HG03432 (cell line): ENCODE data around the gene MND1.

Experiments used
- ATAC-seq: cut with Tn5 transposase; IDR thresholded peaks from one replicate; pipeline ENCODE4 v1.9.1; 2021; ENCODE audit warnings: mild to moderate bottlenecking, moderate library complexity; ENCODE audit not compliant: unreplicated experiment

Gene MND1

GRCh38 chr4:153346031-153346430 lies 1.5 kb downstream of the MND1 start:
- no peak for ATAC-seq

GRCh38 chr4:153346563-153346962 lies 2.1 kb downstream of the MND1 start:
- no peak for ATAC-seq

- ATAC-seq = no peak
Measured at GRCh38 chr4:153347117-153347516, 2.6 kb downstream of the MND1 start.

- ATAC-seq = no peak
Measured at GRCh38 chr4:153348006-153348405, 3.5 kb downstream of the MND1 start.

GRCh38 chr4:153349206-153349805 lies 4.8 kb downstream of the MND1 start:
- ATAC-seq = no peak

- no peak for ATAC-seq
Measured at GRCh38 chr4:153362184-153362583, 17.7 kb downstream of the MND1 start.

- ATAC-seq = no peak
Measured at GRCh38 chr4:153364061-153364460, 19.6 kb downstream of the MND1 start.

GRCh38 chr4:153365003-153365402 lies 20.5 kb downstream of the MND1 start:
- no peak for ATAC-seq

- ATAC-seq = no peak
Measured at GRCh38 chr4:153366486-153366885, 22.0 kb downstream of the MND1 start.

GRCh38 chr4:153367092-153367491 lies 22.6 kb downstream of the MND1 start:
- no peak for ATAC-seq

- ATAC-seq = no peak
Measured at GRCh38 chr4:153369021-153369420, 24.5 kb downstream of the MND1 start.

- ATAC-seq = no peak
Measured at GRCh38 chr4:153371701-153372234, 27.3 kb downstream of the MND1 start.

- no peak for ATAC-seq
Measured at GRCh38 chr4:153372967-153373562, 28.6 kb downstream of the MND1 start.

- ATAC-seq = no peak
Measured at GRCh38 chr4:153374442-153374841, 30.0 kb downstream of the MND1 start.

- ATAC-seq = no peak
Measured at GRCh38 chr4:153375303-153375702, 30.8 kb downstream of the MND1 start.

- ATAC-seq = no peak
Measured at GRCh38 chr4:153383131-153383530, 38.6 kb downstream of the MND1 start.

GRCh38 chr4:153384160-153384559 lies 39.7 kb downstream of the MND1 start:
- ATAC-seq = no peak

GRCh38 chr4:153385784-153386183 lies 41.3 kb downstream of the MND1 start:
- no peak for ATAC-seq

- ATAC-seq = no peak
Measured at GRCh38 chr4:153387981-153388380, 43.5 kb downstream of the MND1 start.

GRCh38 chr4:153393397-153393796 lies 48.9 kb downstream of the MND1 start:
- no peak for ATAC-seq

- ATAC-seq = no peak
Measured at GRCh38 chr4:153394945-153395344, 50.5 kb downstream of the MND1 start.

GRCh38 chr4:153398713-153399112 lies 54.2 kb downstream of the MND1 start:
- no peak for ATAC-seq

- no peak for ATAC-seq
Measured at GRCh38 chr4:153399358-153399757, 54.9 kb downstream of the MND1 start.
